HS-5 (cell line): ENCODE results near the gene RALGPS1.

Source experiments
- DNase-seq: peaks from one replicate; pipeline ENCODE4 v3.0.0-alpha.2; 2012; ENCODE audit warnings: low read depth

RALGPS1 gene

DNA sequence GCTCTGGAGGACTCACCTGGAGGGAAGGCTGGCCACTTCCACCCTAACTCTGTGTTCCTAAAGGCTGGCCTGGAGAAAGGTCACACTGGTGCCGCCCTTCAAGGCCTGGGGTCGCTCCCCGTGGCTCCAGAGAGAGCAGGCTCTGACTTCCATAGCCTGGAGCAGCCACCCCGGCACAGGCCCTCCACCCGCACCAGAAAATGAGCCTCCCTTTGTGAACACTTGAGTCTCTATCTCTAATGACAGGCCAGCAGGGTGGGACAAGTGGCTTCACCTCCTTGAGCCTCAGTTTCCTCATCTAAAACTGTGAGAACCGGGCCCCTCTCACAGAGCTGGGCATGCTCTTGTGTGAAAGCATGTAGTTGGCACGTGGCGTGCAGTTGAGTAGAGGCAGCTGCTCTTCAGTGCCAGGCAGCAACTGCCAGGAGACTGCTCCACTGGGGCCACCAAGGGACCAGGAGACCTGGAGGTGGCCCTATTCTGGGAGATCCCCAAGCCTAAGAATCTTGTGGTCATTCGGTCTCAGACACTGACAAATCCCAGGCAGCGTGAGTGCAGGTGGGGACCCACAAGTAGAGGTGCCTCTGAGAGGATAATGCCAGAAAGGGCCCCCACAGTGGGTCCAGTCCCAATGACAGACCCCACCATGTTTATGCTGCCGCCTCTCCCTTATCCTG, 293.3 kb downstream of the RALGPS1 start:
- no peak for DNase-seq

DNA sequence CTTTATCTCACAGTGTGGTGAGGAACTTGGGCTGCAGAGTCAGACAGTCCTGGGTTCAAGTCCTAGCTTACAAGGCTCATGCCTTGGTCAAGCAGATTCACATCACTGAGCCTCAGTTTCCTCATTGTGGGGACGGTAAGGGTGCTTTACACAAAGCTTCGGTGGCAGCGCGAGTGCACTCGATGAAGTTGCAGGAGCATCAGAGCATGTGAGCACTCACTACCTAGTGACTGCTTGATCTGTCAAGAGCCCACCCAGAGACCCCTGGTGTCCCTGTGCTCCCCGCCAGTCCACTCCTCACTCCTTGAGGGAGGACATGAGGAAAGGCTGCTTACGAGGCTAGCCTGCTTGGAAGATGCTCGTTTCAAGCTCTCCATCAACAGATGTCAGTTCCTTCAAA, 293.8 kb downstream of the RALGPS1 start:
- no peak for DNase-seq

DNA sequence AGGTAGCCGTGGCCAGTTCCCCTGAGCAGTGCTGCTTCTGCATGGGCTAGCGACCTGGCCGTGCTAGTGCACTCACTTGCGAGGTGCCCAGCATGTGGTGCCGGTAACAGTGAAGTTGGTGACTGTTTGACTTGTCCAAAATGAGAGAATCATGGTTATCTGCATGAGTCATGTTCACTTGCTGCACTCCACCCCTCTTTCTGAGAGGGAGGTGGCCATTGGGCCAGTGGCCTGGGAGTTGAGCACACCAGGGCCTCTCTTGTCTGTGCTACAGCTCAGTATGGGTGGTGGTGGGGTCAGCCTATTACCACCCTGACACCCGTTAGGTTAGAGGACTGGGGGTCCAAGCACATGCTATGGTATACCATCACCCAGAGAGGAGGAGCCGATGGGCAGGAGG, 294.6 kb downstream of the RALGPS1 start:
- DNase-seq = no peak

DNA sequence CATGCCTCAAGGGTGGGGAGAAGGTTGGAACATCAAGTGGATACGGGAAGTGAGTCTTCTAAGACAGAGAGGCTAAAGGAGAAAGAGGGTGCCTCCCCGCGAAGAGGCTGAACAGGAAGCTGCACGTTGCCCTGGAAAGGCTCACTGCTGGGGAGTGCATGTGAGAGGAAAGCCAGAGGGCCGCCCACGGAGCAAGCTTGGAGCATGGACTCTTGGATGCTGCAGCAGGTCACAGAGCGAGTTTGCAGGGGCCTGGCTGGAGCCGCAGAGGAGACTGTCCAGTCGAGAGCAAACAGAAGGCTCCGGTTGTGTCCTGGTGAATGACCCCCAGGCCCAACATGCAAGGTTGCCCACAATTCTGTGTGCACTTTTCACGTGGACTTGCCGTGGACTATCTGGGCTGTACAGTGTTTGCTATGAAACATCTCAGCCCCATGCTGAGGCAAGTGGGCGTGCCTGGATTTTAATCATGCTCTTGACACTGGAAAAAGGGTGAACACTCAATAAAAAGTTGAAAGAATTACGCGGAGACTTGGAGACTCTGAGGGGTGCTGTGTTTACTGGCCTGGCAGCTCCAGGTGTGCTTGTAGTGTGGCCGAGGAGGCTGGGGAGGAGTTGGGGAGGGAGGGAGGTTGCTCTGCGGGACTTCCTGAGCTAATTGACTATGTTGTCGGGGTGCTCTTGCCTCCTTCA, 295.5 kb downstream of the RALGPS1 start:
- no peak for DNase-seq

DNA sequence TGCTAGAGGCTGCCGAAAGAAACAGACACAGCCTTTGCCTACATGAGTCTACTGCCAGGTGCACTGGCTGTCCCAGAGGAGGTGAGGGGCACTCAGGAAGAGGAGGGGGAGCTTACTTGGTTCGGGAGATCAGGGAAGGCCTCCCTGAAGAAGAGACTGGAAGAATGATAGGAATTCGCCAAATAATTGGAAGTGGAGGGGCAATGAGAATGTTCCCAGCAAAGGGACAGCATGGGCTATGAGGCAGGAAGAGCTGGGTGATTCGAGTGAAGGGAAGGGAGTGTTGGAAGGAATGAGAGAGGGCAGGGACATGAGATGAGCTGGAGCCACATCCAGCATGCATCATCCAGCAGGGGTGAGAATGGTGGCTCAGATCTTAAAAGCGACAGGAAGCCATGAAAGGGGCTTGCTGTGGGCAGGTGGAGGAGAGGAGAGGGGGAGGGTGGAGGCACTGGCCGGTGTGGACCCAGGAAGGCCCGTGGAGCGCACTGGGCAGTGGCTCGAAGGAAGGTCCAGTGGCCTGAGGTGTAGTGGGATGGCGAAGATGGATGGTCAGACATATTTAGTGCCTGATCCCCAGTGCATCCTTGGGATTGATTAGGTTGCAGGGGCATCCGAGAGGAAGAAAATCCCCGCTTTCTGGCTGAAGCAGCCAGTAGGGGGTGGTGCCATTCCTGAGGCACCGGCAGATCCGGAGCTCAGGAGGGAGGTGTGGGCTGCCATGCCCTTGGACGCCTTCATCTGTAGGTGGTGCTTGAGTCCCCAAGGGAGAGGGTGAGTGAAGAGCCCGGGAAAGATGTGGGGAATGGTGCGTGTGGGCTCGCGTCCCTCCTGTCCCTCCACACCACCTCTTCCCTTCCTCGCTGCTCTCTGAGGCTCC, 296.5 kb downstream of the RALGPS1 start:
- no peak for DNase-seq

DNA sequence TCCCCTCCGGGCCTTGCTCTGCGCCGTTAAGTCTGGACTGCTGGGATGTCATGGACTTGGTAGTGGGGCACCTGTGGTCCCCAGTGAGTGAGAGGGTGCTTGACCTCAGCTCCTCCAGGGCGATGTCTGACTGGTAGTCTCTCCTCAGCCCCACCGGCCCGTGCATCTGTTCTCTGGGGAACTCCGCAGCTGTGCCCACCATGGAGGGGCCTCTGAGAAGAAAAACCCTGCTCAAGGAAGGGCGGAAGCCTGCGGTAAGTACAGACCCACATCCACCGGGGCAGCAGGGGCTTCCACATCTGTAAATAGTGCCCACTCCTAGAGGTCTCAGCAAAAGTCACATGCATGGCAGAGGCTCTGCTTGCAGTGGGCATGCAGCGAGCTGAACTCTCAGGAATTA, 297.4 kb downstream of the RALGPS1 start:
- DNase-seq = no peak

DNA sequence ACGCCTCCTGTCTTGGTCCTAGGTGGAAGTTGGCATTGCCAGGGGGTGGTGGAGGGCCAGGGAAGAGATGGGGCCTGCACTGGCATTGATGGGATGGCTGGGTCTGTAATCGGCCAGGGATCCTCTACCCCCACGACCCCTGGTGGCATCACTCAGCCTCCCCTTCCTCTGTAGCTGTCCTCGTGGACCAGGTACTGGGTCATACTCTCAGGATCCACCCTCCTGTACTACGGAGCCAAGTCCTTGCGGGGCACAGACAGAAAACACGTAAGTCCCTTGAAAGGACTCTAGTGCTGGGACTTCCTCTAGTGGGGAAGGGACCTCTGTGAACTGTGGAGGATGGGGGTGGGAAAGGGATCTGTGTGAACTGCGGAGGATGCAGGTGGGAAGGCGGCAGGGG, 297.9 kb downstream of the RALGPS1 start:
- no peak for DNase-seq

DNA sequence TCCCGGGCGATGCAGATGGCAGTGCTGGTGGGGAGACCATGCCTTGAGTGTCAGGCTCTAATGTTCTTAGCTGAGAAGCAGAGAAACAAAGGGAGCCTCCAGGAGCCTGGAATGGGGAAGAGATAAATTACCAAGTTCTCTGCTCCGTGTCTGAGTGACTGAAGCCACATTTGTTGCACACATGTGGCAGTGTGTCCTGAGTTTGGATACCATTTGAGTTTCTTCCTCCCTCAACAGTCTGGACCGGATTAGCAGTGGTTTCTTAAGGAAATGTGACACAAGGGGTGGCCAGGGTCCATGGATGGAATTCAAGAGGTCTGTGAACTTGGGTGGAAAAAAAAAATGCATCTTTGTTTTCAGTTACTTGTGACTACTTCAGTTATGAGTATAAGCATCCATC, 299.3 kb downstream of the RALGPS1 start:
- no peak for DNase-seq

DNA sequence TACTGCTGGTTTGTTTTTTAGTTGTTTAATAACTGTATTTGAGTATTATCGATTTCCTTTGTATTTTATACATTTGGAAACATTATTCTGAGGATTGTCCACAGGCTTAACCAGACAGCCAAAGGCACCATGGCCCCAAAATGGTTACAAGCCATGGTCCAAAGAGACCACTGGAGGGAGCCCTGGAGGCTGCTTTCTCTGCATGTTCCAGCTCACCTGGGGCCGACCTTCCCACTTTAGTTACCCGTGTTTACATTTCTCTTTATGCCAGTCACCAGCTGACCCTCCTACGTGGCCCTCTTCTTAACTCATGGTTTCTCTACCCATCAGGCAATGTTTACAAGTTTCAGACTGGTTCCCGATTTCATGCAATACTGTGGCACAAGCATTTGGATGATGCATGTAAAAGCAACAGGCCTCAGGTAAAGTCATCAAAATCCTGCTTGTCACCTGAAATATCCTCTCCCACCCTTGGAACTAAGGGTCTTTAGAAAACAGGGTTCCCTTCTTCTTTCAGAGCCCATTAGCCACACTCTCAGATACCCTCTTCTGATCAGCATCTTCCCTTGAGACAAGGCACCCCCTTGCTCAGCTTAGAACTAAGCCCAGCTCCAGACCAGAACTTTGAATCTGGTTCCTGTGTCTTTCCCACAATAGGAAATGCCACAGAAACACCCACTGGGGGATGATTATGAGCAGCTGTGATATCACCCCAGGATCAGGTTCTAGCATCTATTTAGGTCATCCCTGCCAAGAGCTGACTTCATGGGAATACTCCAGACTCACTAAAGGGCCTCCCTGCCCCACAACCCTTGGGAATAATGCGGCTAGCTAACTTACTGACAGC, 300.1 kb downstream of the RALGPS1 start:
- no peak for DNase-seq

DNA sequence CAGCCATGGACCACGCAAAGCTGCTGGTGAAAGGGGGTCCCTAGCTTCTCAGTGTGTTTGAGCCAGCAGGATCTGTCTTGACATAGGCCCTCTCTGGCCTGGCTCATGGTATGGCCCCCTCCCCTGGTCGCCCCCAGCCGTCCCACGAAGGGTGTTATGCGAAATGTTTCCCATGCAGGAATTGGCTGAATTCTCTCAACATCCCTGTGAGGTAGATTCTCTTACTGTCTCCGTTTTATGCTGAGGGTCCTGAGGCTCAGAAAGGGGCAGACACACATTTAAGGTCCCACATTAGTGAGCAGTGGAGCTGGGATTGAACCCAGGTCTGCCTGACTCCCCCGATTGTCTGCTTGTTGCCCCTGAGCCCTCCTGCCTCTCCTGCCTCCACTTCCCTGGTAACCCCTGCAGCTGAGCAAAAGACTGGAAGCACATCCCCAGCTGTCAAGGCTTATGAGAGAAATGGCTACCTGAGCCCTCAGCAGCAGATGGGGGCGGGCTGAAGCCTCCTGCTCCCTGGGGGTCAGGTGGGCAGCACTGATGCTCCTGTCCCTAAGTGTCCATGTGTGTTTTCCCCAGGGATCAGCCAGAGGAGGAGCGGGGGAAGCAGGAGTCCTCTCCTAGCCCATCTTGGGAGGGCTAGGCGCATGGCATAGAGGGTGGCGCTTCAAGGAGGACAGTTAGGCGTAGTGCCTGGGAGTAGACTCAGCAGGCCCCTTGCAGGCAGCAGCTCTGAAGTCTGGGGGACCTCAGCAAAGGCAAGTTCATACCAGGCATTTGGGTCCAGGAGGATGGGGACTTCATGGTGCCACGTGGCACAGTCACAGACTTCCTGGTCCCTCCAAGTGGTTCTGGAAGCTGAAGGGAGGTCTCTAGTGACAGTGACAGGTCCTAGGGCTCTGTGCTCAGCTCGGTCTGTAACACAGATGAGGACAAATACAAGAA, 301.0 kb downstream of the RALGPS1 start:
- DNase-seq = no peak

DNA sequence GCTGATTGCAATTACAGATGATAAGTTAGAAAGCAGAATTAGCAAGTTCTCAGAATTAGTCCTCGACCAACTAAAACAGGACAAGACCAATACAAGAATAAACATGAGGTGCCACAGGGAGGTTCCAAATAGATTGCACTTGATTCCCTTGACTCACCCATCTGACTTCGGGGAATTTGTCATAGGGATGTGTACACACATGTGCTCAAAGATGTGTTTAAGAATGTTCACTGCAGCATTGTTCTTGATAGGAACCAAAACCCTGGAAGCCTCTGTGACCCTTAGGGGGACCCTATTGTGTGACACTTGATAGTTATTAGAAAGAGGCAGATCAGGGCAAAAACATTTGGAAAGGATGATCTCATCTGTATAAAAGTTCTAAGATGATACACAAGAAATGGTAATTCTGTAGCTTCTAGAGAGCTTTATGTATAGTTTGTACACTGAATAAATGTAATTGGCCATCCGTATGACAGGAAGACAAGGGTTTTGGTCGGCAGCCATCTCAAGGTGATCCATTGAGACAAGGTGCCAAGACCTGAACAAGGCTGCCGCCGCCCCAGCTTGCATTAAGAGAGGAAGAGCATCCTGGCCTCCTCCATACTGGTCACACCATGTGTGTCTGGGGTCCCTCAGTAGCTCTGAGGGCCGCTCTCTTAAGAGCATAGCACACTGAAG, 301.8 kb downstream of the RALGPS1 start:
- no peak for DNase-seq

DNA sequence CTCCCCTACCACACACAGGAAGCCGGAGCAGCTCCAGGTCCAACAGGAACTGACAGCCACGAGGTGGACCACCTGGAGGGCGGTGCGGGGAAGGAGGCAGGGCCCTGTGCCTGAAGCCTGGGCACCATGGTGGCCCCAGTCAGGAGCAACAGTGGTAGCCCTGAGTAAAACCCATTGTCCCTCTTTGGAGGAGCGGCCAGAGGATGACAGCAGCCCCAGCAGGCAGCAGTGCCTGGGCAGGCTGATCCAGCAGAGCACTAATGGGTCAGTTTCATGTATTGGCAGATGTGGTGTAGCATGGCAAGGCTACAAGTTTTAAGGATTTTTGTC, 302.3 kb downstream of the RALGPS1 start:
- DNase-seq = no peak

DNA sequence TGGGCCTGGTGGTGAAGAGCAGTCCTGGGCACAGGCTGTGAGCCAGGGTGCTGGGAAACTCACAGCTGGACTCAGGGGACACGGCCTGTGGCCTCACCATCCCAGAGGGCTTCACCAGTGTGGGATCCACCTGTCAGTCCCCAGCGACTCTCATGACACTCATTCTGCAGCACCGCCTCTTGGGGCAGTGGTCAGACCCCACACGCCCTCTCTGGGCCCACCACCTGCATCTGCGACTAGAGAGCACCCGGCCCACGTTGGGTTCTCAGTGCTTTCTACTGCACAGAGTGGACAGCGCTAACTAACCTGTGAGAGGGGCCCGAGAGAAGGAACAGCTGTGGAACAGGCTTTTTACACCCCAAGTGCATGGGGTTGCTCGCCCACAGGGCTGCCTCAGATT, 304.2 kb downstream of the RALGPS1 start:
- DNase-seq = no peak

DNA sequence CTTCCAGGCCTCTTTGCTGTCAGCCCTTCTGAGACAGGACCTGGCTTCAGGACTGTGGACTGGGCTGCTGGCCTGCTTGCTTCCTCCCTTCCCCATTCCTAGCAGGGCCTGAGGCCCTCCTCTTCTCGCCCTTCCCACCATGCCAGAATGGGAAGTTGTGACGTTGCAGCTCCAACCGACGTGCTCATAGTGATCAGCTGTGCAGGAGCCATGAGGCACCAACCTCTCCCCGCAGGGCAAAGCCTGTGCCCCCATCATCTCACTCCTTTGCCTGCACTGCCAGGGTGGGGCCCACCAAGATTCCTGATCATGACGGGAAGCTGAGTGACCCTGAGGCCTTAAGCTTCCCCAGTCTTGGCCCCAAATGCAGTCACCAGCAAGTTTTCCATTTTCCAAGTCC, 304.9 kb downstream of the RALGPS1 start:
- no peak for DNase-seq

DNA sequence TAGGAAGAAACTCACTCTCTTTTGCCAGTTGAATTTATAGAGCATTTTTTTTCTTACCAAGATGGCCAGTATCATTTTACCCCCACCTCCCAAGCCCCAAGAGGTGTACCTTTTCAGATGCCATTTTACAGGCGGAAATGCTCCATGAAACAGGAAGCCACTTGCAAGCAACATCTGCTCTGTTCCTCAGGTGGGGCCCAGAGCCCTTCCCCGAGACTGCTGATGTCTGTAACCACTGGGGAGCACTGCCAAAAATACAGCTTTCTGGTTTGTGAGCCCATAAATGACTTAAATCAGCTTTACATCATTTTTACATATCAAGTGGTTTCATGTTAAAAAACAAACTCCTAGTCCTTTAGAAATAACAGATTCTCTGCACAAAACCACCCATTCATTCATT, 307.1 kb downstream of the RALGPS1 start:
- DNase-seq = no peak

DNA sequence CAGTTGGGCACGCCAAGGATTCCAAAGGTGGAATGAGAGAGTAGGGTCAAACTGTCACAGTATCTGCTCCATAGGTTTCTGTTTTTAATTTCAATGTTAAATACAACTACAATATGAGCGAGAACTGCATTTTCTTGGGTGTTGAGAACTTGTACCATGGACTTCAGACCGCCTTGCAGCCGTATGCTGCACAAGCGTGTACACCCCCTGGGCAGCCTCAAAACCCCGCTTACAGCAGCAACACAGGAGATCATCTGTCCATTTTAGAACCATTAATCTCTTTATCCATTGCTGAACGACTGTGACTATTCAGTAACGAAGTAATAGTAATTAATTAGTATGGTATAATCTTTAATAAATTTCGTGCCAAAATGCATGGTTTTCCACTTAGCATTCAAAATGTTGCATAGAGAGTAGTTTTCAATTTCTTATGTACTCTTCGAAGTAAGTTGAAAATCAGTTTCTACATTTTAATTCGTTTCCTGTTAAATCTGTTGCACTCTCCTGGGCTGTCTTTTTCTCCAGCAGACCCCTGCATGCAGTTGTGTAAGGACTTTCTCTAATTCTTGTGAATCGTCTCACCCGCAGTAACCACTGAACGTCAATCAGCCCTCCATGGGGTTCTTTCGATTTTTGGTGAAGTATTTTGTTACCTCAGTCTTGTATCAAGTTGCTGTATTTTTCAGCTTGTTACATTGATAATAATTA, 308.0 kb downstream of the RALGPS1 start:
- no peak for DNase-seq

DNA sequence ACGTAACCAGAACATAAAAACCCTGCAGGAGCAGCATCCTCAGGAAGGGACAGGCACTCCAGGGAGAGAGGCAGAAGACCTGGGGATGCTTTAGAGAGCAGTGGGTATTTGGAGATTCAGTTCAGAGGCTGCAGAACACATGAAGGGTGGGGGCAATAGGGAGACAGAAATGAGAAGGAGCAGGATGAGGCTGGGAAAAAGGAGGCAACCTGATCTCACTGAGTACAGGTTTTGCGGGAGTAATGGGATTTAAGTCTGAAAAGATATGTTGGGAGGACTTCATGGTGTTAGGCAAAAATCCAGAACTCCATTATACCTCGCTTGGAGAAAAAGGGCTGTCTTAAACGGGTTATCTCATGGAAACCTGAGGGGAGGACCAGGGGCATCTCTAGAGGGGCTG, 308.7 kb downstream of the RALGPS1 start:
- DNase-seq = no peak

DNA sequence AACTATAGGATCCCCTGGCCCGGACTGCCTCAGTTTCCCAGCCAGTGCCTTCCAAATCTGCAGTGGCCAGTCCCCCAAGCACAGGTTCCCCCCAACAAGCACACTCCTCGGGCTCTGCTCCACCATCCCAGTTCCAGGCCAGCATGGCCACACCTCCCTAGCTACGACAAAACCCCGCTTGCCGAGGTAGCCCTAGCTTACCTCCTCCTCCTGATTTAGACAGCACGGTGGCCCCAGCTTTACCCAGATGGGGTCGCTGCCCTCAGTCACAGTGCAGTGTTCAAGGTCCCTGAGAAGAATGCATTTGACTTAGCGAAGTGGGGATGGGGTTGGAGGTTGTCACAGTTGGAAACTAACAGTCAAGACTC, 309.2 kb downstream of the RALGPS1 start:
- no peak for DNase-seq

DNA sequence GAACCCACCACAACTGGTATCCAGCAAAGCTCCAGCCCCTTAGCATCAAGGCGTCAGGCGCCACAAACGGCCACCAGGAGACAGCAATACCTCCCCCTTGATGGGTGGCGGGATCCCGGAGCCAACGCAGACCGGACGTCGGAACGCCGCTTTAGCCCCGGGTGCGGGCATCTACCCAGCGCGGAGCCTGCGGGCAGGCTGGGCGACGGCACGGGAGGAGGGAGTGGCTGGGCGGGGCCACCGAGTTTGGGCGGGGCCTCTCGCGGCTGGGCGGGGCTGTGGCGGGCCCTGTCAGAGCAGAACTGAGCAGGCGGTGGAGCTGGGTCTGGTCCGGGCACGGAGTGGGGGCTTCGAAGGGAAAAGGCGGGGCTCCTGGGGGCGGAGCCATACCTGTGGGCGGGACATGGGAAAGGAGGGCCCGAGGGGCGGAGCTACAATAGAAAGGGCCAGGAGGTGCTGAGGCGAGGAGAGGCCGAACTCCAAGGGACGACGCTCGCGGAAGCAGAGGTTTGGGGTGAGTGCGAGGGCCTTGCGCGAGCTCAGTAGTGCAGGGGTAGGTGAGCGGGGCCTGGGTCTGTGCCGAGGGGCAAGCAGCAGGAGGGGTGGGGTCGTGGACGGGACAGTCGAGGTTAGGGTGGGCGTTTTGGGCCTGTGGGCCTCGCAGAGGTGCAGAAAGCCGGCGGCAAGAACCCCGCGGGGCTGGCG, 309.7 kb downstream of the RALGPS1 start:
- DNase-seq = no peak
